DND-41 (cell line): Measurements from ENCODE around the gene KAT6B.

Source experiments
- ATAC-seq: fragments of 200-7000 bp; cut with Tn5 transposase; 3 replicates; pipeline ENCODE4 v1.9.1; 2021; ENCODE audit warnings: low read depth; ENCODE audit not compliant: insufficient read depth
- DNase-seq: peaks from one replicate; pipeline ENCODE4 v3.0.0-alpha.2; 2020
- H2AFZ ChIP-seq: 2 replicates; pipeline ENCODE4 v1.6.0; 2012; ENCODE audit warnings: low read depth, low read length
- H3K27ac ChIP-seq: 2 replicates; pipeline ENCODE4 v1.5.1; 2012; ENCODE audit warnings: low read length, inconsistent platforms
- H3K27me3 ChIP-seq: fragments of 200-600 bp; sonication (generic); 2 replicates; pipeline ENCODE4 v1.6.0; 2012; ENCODE audit warnings: low read length, mild to moderate bottlenecking, inconsistent platforms; ENCODE audit not compliant: insufficient read depth, poor library complexity
- H3K36me3 ChIP-seq: 2 replicates; pipeline ENCODE4 v1.5.1; 2012; ENCODE audit warnings: low read length, inconsistent platforms; ENCODE audit not compliant: insufficient read depth
- H3K4me1 ChIP-seq: 2 replicates; pipeline ENCODE4 v1.5.1; 2012; ENCODE audit warnings: mild to moderate bottlenecking, low read length; ENCODE audit not compliant: insufficient read depth
- H3K4me2 ChIP-seq: 2 replicates; pipeline ENCODE4 v1.6.0; 2012; ENCODE audit warnings: mild to moderate bottlenecking, moderate library complexity, low read length, inconsistent platforms; ENCODE audit not compliant: insufficient read depth
- H3K4me3 ChIP-seq, 2 experiments: fragments of 200-600 bp in 1 of 2; shearing (Covaris generic) in 1 of 2; 2 replicates each; pipeline ENCODE4 v1.5.1; 2012 to 2016; ENCODE audit warnings: inconsistent platforms in 2 of 2, low read length in 2 of 2, mild to moderate bottlenecking in 2 of 2, low read depth in 1 of 2, moderate library complexity in 1 of 2
- H3K79me2 ChIP-seq: 2 replicates; pipeline ENCODE4 v1.6.0; 2012; ENCODE audit warnings: low read length, inconsistent platforms; ENCODE audit not compliant: insufficient read depth
- H3K9ac ChIP-seq: 2 replicates; pipeline ENCODE4 v1.6.0; 2012; ENCODE audit warnings: low read depth, mild to moderate bottlenecking, inconsistent platforms, low read length, moderate library complexity
- H3K9me3 ChIP-seq: 2 replicates; pipeline ENCODE4 v1.5.1; 2012; ENCODE audit warnings: low read length, moderate library complexity, mild to moderate bottlenecking, inconsistent platforms; ENCODE audit not compliant: insufficient read depth, severe bottlenecking
- H4K20me1 ChIP-seq: 2 replicates; pipeline ENCODE4 v1.6.0; 2012; ENCODE audit warnings: low read length; ENCODE audit not compliant: insufficient read depth
- CTCF ChIP-seq: IDR thresholded peaks from 2 replicates; pipeline ENCODE4 v1.5.1; 2012; ENCODE audit warnings: borderline replicate concordance, low read length, moderate library complexity, mild to moderate bottlenecking; ENCODE audit not compliant: poor library complexity, severe bottlenecking; ENCODE audit errors: extremely low read depth
- EZH2 ChIP-seq: IDR thresholded peaks from 3 replicates; pipeline ENCODE4 v1.6.1; 2012; ENCODE audit warnings: borderline replicate concordance, low read depth, mild to moderate bottlenecking, moderate library complexity, low read length, inconsistent platforms; ENCODE audit not compliant: severe bottlenecking

Gene KAT6B

GRCh38 chr10:74871595-74872382 lies 45.4 kb downstream of the KAT6B start:
- peaks cover 3% of the 10 kb centered on the region; the same call in 1 of the 2 replicates for H4K20me1 ChIP-seq
- H3K9ac ChIP-seq = no peak overlapping the region
- no peaks in the 10 kb centered on the region for H3K4me1 ChIP-seq
- no peaks in the 10 kb centered on the region for H3K27me3 ChIP-seq
- no peak for DNase-seq
- H3K4me3 ChIP-seq = no peak overlapping the region
- no peak overlapping the region for H3K27ac ChIP-seq
- H3K4me2 ChIP-seq = no peak overlapping the region
- H3K9me3 ChIP-seq = no peaks in the 10 kb centered on the region
- H3K79me2 ChIP-seq = peaks cover 11% of the 10 kb centered on the region
- H3K36me3 ChIP-seq = no peaks in the 10 kb centered on the region
- TF ChIP-seq EZH2 (no peak), CTCF (no peak)
- ATAC-seq = no peak
- no peak overlapping the region for H2AFZ ChIP-seq

GRCh38 chr10:74873803-74874454 lies 47.5 kb downstream of the KAT6B start:
- Histone ChIP-seq H4K20me1 (peaks cover 3% of the 10 kb centered on the region; the same call in 1 of the 2 replicates), H3K9me3 (no peaks in the 10 kb centered on the region), H3K4me2 (no peak overlapping the region), H3K36me3 (no peaks in the 10 kb centered on the region), H3K79me2 (peaks cover 18% of the 10 kb centered on the region), H2AFZ (no peak overlapping the region), H3K4me3 (no peak overlapping the region), H3K27ac (no peak overlapping the region), H3K9ac (no peak overlapping the region), H3K27me3 (no peaks in the 10 kb centered on the region), H3K4me1 (no peaks in the 10 kb centered on the region)
- no peak for DNase-seq
- TF ChIP-seq CTCF = no peak
- no peak for TF ChIP-seq EZH2
- no peak for ATAC-seq

GRCh38 chr10:74874649-74875048 lies 48.2 kb downstream of the KAT6B start:
- no peak overlapping the region for H3K27ac ChIP-seq
- no peak for ATAC-seq
- DNase-seq = no peak
- no peak overlapping the region for H3K4me2 ChIP-seq
- no peak overlapping the region for H2AFZ ChIP-seq
- H3K9me3 ChIP-seq = no peaks in the 10 kb centered on the region
- peaks cover 3% of the 10 kb centered on the region; the same call in 1 of the 2 replicates for H4K20me1 ChIP-seq
- H3K36me3 ChIP-seq = no peaks in the 10 kb centered on the region
- no peaks in the 10 kb centered on the region for H3K4me1 ChIP-seq
- TF ChIP-seq EZH2 (no peak), CTCF (no peak)
- H3K4me3 ChIP-seq = no peak overlapping the region
- no peaks in the 10 kb centered on the region for H3K27me3 ChIP-seq
- no peak overlapping the region for H3K9ac ChIP-seq
- peaks cover 17% of the 10 kb centered on the region for H3K79me2 ChIP-seq
